Stomach (tissue), 9 donors: ENCODE data around the gene CTNNA3. TPM values are rescaled to one million over a fixed set of nuclear protein-coding genes. Genes with fewer than 3 reads are reported as not detected.

Source experiments
- DNase-seq, 2 donors: peaks; one replicate each; pipeline versions ENCODE4 v3.0.0 to v3.0.0-alpha.2; 2013 to 2019
- H3K27ac ChIP-seq, 5 donors: fragments of 200-600 bp in 4 of 5; sonication (generic) in 4 of 5; one replicate each; pipeline ENCODE4 v1.5.1; 2013 to 2019; ENCODE audit warnings: mild to moderate bottlenecking in 1 of 5, moderate library complexity in 1 of 5
- H3K27me3 ChIP-seq, 3 donors: fragments of 200-600 bp; sonication (generic); one replicate each; pipeline ENCODE4 v1.5.1; 2017 to 2019; ENCODE audit warnings: mixed run types in 1 of 3
- H3K36me3 ChIP-seq, 4 donors: fragments of 200-600 bp; sonication (generic); 1 replicate in 3 of 4; 2 replicates in 1 of 4; pipeline ENCODE4 v1.5.1; 2016 to 2019
- H3K4me1 ChIP-seq, 4 donors: fragments of 200-600 bp; sonication (generic); one replicate each; pipeline ENCODE4 v1.5.1; 2016 to 2019
- H3K4me3 ChIP-seq, 4 donors: fragments of 200-600 bp; sonication (generic) in 3 of 4; one replicate each; pipeline ENCODE4 v1.5.1; 2016 to 2019; ENCODE audit warnings: mild to moderate bottlenecking in 1 of 4
- H3K9me3 ChIP-seq, 4 donors: fragments of 200-600 bp; sonication (generic); one replicate each; pipeline ENCODE4 v1.5.1; 2016 to 2019
- CTCF ChIP-seq, 7 experiments: fragments of 450-650 bp in 4 of 7; fragments of 200-600 bp in 3 of 7; sonication (generic) in 3 of 7; IDR thresholded peaks; one replicate each; pipeline ENCODE4 v1.5.1; 2016 to 2019; ENCODE audit warnings: antibody characterized with exemption in 7 of 7, control low read depth in 2 of 7, mild to moderate bottlenecking in 1 of 7
- EP300 ChIP-seq: sonication (generic); formaldehyde crosslinking; IDR thresholded peaks from one replicate; pipeline ENCODE4 v1.6.1; 2017; ENCODE audit warnings: antibody characterized with exemption
- POLR2A ChIP-seq, 4 donors: fragments of 450-650 bp; IDR thresholded peaks; one replicate each; pipeline ENCODE4 v1.6.1; 2016; ENCODE audit warnings: antibody characterized with exemption in 4 of 4, control low read depth in 2 of 4, mild to moderate bottlenecking in 1 of 4, moderate library complexity in 1 of 4
- POLR2AphosphoS5 ChIP-seq, 3 donors: sonication (generic); formaldehyde crosslinking; IDR thresholded peaks; one replicate each; pipeline ENCODE4 v1.6.1; 2016; ENCODE audit warnings: antibody characterized with exemption in 3 of 3
- WGBS, 5 donors: extraction: QIAGEN DNeasy Blood & Tissue Kit in 3 of 5; methylation state at CpG; one replicate each; pipeline versions ENCODE4 v1.1.5 to v1.1.7; 2013 to 2018; 5-methylcytosine and 5-hydroxymethylcytosine counted together
- intact Hi-C: fragments of 100-400 bp; cut with DNase I; formaldehyde crosslinking; loops from one replicate; pipeline ENCODE4 v1.15.1; 2023; ENCODE audit warnings: low total_unique reads
- polyA plus RNA-seq, 3 donors: library from polyadenylated mRNA; stranded (reverse); fragments of 200-250 nt; gene quantifications; one replicate each; pipeline ENCODE4 v1.2.3, GENCODE V29; 2013
- total RNA-seq, 5 donors: library from RNA; depleted of rRNA; stranded (reverse); fragments of >200 nt; gene quantifications; one replicate each; pipeline versions ENCODE4 v1.1.0 to v1.2.3, GENCODE V29; 2014 to 2016
- donor health status: healthy with polysubstance abuse.
- donor health status: Bipolar disorder and iron deficiency.
- donor health status: healthy.

CTNNA3 gene
- total and polyA plus RNA-seq, 8 donors, result 0.14 to 46.1 (median 12.9) TPM; not detected in 2

GRCh38 chr10:66292922-66293321 lies 1403.1 kb downstream of the CTNNA3 start:
- no peak for TF ChIP-seq EP300
- TF ChIP-seq POLR2AphosphoS5 (IDR thresholded peaks at IDR 0.05), result no peak
- TF ChIP-seq CTCF (IDR thresholded peaks at IDR 0.05), result no peak
- TF ChIP-seq POLR2A (IDR thresholded peaks at IDR 0.05), result no peak
- no peak overlapping the region for H3K4me3 ChIP-seq
- H3K27ac ChIP-seq, result no peak overlapping the region
- no peaks in the 10 kb centered on the region for H3K36me3 ChIP-seq
- intact Hi-C loops, result no loop called here
- no peaks in the 10 kb centered on the region for H3K4me1 ChIP-seq
- no peak for DNase-seq
- no peaks in the 10 kb centered on the region for H3K27me3 ChIP-seq
- H3K9me3 ChIP-seq, result no peaks in the 10 kb centered on the region

- TF ChIP-seq POLR2AphosphoS5 (IDR thresholded peaks at IDR 0.05) (no peak), CTCF (IDR thresholded peaks at IDR 0.05) (no peak), EP300 (no peak), POLR2A (IDR thresholded peaks at IDR 0.05) (no peak)
- Histone ChIP-seq H3K36me3 (no peaks in the 10 kb centered on the region), H3K9me3 (no peaks in the 10 kb centered on the region), H3K27ac (no peak overlapping the region), H3K4me3 (no peak overlapping the region), H3K27me3 (no peaks in the 10 kb centered on the region), H3K4me1 (no peaks in the 10 kb centered on the region)
- 24 to 48% (median 36%) methylated on average over 1 of the region's 1 CpG for WGBS, 5 donors
- intact Hi-C loops, result no loop called here
- no peak for DNase-seq
Observed at GRCh38 chr10:66292456-66292855, 1403.5 kb downstream of the CTNNA3 start.

- intact Hi-C loops, result no loop called here
- H3K27ac ChIP-seq, result no peak overlapping the region
- no peak for DNase-seq
- H3K27me3 ChIP-seq, result no peaks in the 10 kb centered on the region
- no peaks in the 10 kb centered on the region for H3K36me3 ChIP-seq
- 65 to 96% (median 91%) methylated on average over 2 of the region's 2 CpGs for WGBS, 5 donors
- no peak overlapping the region for H3K4me3 ChIP-seq
- no peaks in the 10 kb centered on the region for H3K9me3 ChIP-seq
- no peak for TF ChIP-seq CTCF (IDR thresholded peaks at IDR 0.05)
- no peak for TF ChIP-seq POLR2AphosphoS5 (IDR thresholded peaks at IDR 0.05)
- no peak for TF ChIP-seq POLR2A (IDR thresholded peaks at IDR 0.05)
- TF ChIP-seq EP300, result no peak
- H3K4me1 ChIP-seq, result no peaks in the 10 kb centered on the region
Observed at GRCh38 chr10:66291133-66291532, 1404.9 kb downstream of the CTNNA3 start.

DNA sequence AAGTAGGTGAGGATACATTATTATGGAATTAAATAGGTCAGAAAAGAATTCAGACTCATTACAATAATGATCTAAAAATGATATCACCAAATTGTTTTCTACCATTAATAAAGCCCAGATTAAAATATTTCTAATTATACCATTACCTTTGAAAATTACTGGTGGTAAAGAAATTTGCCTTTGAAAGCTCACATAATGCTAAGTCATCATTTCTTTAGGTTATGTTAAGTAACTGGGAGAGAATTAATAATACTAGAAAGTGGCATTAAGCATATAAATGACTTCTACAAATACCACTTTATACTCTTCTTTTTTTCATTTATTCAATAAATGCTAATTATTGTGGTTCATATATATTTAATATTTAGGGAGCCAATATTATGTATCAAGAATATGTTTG lies 1411.4 kb downstream of the CTNNA3 start:
- no peaks in the 10 kb centered on the region for H3K36me3 ChIP-seq
- TF ChIP-seq POLR2A (IDR thresholded peaks at IDR 0.05) (no peak), POLR2AphosphoS5 (IDR thresholded peaks at IDR 0.05) (no peak), CTCF (IDR thresholded peaks at IDR 0.05) (no peak), EP300 (no peak)
- H3K27ac ChIP-seq, result no peak overlapping the region
- intact Hi-C loops, result no loop called here
- H3K27me3 ChIP-seq, result no peaks in the 10 kb centered on the region
- H3K4me3 ChIP-seq, result no peak overlapping the region
- DNase-seq, result no peak
- H3K9me3 ChIP-seq, result no peaks in the 10 kb centered on the region
- H3K4me1 ChIP-seq, result no peaks in the 10 kb centered on the region
